ENCODE data around the gene SNX9. TPM values are rescaled to one million over a fixed set of nuclear protein-coding genes. Genes with fewer than 3 reads are reported as not detected.
"Not testable (repeated sequence)": the region's sequence is repeated elsewhere in the genome, so short reads cannot be mapped to it uniquely, and the experiment has no call there.

Gene SNX9
- total RNA-seq, 1 experiment from 2014 or later = 32.8 TPM

DNA sequence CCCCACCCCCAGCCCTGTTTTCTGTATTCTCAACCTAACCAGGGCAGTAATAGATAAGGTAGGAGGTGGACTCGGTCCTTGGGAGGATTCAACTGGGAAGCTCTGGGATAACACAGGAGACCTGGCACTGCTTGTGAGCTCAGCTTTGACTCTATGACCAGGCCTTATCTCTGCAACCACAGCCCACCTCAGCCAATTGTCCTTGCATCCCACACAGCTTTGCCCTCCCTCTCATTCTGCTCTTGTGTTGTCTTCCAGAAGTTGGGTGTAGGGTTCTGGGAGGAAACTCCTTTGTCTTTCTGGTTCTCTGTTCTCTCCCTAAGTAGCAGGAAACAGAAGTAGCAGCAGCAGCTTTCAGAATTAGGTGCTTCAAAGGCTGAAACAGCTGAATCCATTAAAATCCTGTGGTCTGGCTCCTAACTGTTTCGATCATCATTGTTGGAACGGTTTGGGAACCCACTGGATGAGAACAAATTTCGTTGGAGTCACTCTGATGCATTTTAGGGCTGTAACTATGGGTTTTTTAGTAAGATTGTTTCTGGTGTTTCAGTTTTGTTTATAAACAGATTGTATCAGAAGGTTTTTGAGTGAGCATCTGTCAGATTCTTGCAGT is 32.4 kb upstream of the SNX9 start:
- H3K4me3 ChIP-seq = no peak overlapping the region
- H3K27me3 ChIP-seq (replicated peaks) = no peaks in the 10 kb centered on the region
- DNase-seq (ENCODE audit: low read depth in 1 of 2, low spot score in 2 of 2) = no peak
- no peaks in the 10 kb centered on the region for H3K9me3 ChIP-seq (replicated peaks)
- H3K27ac ChIP-seq = no peak overlapping the region
- H3K36me3 ChIP-seq = no peaks in the 10 kb centered on the region
- H3K4me1 ChIP-seq (replicated peaks) = no peaks in the 10 kb centered on the region

DNA sequence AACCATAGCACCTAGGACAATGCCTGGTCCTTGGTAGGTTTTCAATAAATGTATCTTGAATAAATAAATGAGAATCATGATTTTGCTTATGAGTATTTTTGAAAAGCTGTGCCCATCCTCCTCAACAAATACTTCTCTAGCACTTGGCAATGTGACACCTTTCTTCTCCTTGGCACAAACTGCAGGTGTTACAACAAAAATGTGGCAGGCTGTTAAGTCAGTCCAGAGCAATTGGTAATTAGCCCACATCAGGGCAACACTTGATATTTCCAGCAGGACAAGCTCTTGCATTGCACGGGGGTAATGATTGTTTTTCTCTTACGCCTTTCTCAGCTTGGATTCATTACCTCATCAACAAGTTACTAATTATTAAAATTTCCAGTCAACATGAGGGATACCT is 31.6 kb upstream of the SNX9 start:
- H3K36me3 ChIP-seq = no peaks in the 10 kb centered on the region
- H3K27me3 ChIP-seq (replicated peaks) = no peaks in the 10 kb centered on the region
- H3K4me3 ChIP-seq = no peak overlapping the region
- DNase-seq (ENCODE audit: low read depth in 1 of 2, low spot score in 2 of 2) = no peak
- no peak overlapping the region for H3K27ac ChIP-seq
- no peaks in the 10 kb centered on the region for H3K4me1 ChIP-seq (replicated peaks)
- no peaks in the 10 kb centered on the region for H3K9me3 ChIP-seq (replicated peaks)

- no peaks in the 10 kb centered on the region for H3K4me1 ChIP-seq (replicated peaks)
- H3K36me3 ChIP-seq = no peaks in the 10 kb centered on the region
- H3K27ac ChIP-seq = no peak overlapping the region
- H3K4me3 ChIP-seq = no peak overlapping the region
- no peaks in the 10 kb centered on the region for H3K27me3 ChIP-seq (replicated peaks)
- H3K9me3 ChIP-seq (replicated peaks) = no peaks in the 10 kb centered on the region
- DNase-seq (ENCODE audit: low read depth in 1 of 2, low spot score in 2 of 2) = no peak
Observed at GRCh38 chr6:157792671-157793070, 30.4 kb upstream of the SNX9 start.

- not testable (repeated sequence) for H3K9me3 ChIP-seq (replicated peaks); H3K27me3 ChIP-seq (replicated peaks); H3K36me3 ChIP-seq; H3K4me3 ChIP-seq; DNase-seq (ENCODE audit: low read depth in 1 of 2, low spot score in 2 of 2); H3K27ac ChIP-seq; H3K4me1 ChIP-seq (replicated peaks)
Observed at GRCh38 chr6:157794012-157794411, 29.0 kb upstream of the SNX9 start.

GRCh38 chr6:157795841-157796240 is 27.2 kb upstream of the SNX9 start:
- Histone ChIP-seq H3K27ac (no peak overlapping the region), H3K36me3 (no peaks in the 10 kb centered on the region), H3K9me3 (replicated peaks) (no peaks in the 10 kb centered on the region), H3K27me3 (replicated peaks) (no peaks in the 10 kb centered on the region), H3K4me1 (replicated peaks) (no peaks in the 10 kb centered on the region), H3K4me3 (no peak overlapping the region)
- no peak for DNase-seq (ENCODE audit: low read depth in 1 of 2, low spot score in 2 of 2)

GRCh38 chr6:157798851-157799250 is 24.2 kb upstream of the SNX9 start:
- Histone ChIP-seq H3K36me3 (no peaks in the 10 kb centered on the region), H3K9me3 (replicated peaks) (no peaks in the 10 kb centered on the region), H3K27ac (no peak overlapping the region), H3K4me3 (no peak overlapping the region), H3K27me3 (replicated peaks) (no peaks in the 10 kb centered on the region), H3K4me1 (replicated peaks) (no peaks in the 10 kb centered on the region)
- DNase-seq (ENCODE audit: low read depth in 1 of 2, low spot score in 2 of 2) = no peak

DNA sequence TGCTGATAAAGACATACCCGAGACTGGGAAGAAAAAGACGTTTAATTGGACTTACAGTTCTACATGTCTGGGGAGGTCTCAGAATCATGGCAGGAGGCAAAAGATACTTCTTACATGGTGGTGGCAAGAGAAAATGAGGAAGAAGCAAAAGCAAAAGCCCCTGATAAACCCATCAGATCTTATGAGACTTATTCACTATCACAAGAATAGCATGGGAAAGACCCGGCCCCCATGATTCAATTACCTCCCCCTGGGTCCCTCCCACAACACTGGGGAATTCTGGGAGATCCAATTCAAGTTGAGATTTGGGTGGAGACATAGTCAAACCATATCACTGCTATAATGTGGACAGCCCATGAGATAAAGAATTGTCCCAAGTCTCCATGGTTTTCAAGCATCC is 23.5 kb upstream of the SNX9 start:
- DNase-seq (ENCODE audit: low read depth in 1 of 2, low spot score in 2 of 2); H3K36me3 ChIP-seq; H3K9me3 ChIP-seq (replicated peaks); H3K27me3 ChIP-seq (replicated peaks); H3K27ac ChIP-seq; H3K4me1 ChIP-seq (replicated peaks); H3K4me3 ChIP-seq: not testable (repeated sequence)

DNA sequence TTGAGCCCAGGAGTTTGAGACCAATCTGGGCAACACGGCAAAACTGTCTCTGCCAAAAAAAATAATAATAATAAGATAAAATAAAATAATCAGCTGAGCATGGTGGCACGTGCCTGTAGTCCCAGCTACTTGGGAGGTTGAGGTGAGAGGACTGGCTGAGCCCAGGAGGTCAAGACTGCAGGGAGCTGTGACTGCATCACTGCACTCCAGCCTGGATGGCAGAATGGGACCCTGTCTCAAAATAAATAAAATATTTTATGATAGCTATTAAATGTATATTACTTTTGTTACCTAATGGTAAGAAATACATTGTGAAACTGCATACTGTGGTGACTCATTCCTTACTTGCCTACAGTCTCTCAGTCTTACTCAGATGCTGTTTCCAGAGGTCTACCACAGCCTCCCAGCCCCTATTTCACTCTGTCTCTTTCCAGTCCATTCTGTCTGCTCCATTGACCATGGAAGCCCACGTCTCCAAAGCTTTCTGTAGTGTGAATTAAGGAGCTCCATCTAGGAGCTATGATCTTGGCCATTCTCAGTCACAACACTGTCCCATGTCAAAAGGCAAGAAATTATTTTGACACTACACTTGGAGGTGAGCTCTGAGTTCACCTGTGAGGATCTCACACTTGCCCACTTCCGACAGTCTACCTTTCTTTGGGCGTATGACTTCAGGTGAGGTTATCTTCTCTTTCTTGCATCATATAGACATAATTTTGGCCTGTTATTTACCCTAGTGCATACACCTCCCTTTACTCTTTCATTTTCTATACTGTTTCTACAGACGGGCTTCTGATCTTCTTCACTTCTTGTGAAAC is 22.4 kb upstream of the SNX9 start:
- Histone ChIP-seq H3K4me3 (no peak overlapping the region), H3K36me3 (no peaks in the 10 kb centered on the region), H3K27me3 (replicated peaks) (no peaks in the 10 kb centered on the region), H3K9me3 (replicated peaks) (no peaks in the 10 kb centered on the region), H3K27ac (no peak overlapping the region), H3K4me1 (replicated peaks) (no peaks in the 10 kb centered on the region)
- DNase-seq (ENCODE audit: low read depth in 1 of 2, low spot score in 2 of 2) = no peak

DNA sequence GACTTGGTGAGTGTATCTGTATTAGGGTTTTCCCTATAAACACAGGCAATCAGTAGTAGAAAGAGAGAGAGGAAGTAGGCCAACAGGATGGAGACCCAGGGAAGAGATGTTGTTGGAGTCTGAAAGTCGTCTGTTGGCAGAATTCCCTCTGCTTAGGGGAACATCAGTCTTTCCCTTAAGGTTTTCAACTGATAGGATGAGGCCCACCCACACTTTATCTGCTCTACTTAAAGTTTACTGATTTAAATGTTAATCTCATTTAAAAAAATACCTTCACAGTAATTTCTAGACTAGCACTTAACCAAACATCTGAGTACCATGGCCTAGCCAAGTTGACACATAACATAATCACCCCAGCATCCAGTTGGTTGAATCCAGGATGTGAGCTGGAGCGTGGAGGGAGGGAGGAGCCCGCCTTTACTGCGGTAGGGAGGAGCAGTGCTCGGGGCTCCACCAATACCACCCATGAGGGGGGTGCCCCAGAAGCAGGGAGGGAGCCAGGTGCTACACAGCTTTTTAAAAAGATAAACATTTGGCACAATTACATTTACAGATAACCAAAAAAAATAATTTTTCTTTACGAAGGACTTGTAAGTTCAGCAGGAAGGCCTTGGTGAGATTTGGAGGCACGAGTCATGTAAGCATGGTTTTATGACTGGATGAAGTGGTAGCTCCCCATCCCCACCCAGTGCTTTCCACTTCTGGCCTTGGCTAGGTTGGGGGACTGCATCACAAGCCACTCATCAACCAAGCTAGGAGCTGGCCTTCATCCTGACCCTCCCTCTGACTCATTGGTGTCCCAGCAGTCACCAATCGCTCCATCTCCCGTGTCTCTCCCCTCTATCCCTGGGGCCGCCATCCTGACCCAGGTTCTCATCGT is 18.4 kb upstream of the SNX9 start:
- Histone ChIP-seq H3K36me3 (no peaks in the 10 kb centered on the region), H3K27ac (no peak overlapping the region), H3K9me3 (replicated peaks) (no peaks in the 10 kb centered on the region; the same call in 1 of the 2 replicates), H3K27me3 (replicated peaks) (no peaks in the 10 kb centered on the region), H3K4me1 (replicated peaks) (no peaks in the 10 kb centered on the region), H3K4me3 (no peak overlapping the region)
- DNase-seq (ENCODE audit: low read depth in 1 of 2, low spot score in 2 of 2) = no peak

- no peak for DNase-seq (ENCODE audit: low read depth in 1 of 2, low spot score in 2 of 2)
- Histone ChIP-seq H3K27me3 (replicated peaks) (no peaks in the 10 kb centered on the region), H3K36me3 (no peaks in the 10 kb centered on the region), H3K4me1 (replicated peaks) (no peaks in the 10 kb centered on the region), H3K9me3 (replicated peaks) (no peaks in the 10 kb centered on the region; the same call in 1 of the 2 replicates), H3K27ac (no peak overlapping the region), H3K4me3 (no peak overlapping the region)
Observed at GRCh38 chr6:157806131-157806855, 16.8 kb upstream of the SNX9 start.

GRCh38 chr6:157806856-157807215 is 16.2 kb upstream of the SNX9 start:
- no peak overlapping the region for H3K4me3 ChIP-seq
- DNase-seq (ENCODE audit: low read depth in 1 of 2, low spot score in 2 of 2) = no peak
- no peak overlapping the region for H3K27ac ChIP-seq
- H3K27me3 ChIP-seq (replicated peaks) = no peaks in the 10 kb centered on the region
- no peaks in the 10 kb centered on the region for H3K36me3 ChIP-seq
- no peaks in the 10 kb centered on the region for H3K4me1 ChIP-seq (replicated peaks)
- no peaks in the 10 kb centered on the region; the same call in 1 of the 2 replicates for H3K9me3 ChIP-seq (replicated peaks)

DNA sequence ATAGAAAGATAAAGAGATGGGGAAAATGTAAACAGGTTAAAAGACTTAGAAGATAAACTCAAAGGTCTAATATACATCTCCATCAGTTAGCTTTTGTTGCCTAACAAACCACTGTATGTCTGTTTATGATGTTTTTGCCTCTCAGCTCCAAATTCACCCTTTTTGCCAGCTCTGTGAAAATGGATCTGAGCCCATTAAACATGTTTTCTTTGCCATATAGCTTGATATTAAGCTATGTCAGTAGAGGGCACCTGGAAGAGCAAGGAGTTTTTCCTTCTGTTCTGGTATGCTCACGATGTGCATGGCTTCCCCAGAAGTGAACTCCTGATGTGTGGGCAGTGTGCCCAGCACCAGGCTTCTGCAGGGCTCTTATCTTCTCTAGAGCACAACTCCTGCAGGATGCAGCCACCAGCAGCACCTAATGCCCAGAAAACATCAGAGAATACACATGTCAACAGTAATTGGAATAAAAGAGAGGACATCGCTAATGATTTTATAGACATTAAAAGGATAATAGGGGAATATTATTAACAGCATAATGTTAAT is 14.6 kb upstream of the SNX9 start:
- Histone ChIP-seq H3K4me3 (no peak overlapping the region), H3K27me3 (replicated peaks) (no peaks in the 10 kb centered on the region), H3K9me3 (replicated peaks) (no peaks in the 10 kb centered on the region; the same call in 1 of the 2 replicates), H3K4me1 (replicated peaks) (peaks cover 4% of the 10 kb centered on the region), H3K27ac (no peak overlapping the region), H3K36me3 (no peaks in the 10 kb centered on the region)
- no peak for DNase-seq (ENCODE audit: low read depth in 1 of 2, low spot score in 2 of 2)

DNA sequence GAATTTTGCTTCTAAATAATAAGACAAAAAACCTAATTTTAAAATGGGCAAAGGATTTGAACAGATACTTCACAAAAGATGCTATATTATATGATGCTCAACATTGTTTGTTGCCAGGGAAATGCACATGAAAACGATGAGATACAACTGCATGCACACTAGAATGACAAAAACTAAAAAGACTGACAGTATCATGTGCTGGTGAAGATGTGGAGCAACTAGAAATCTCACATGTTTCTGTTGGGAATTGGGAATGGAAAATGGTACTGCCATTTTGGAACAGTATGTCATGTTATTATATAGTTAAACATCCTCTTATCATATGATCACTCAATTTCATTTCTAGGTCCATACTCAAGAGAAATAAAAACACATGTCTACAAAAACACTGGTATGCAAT is 13.4 kb upstream of the SNX9 start:
- H3K36me3 ChIP-seq = no peaks in the 10 kb centered on the region
- DNase-seq (ENCODE audit: low read depth in 1 of 2, low spot score in 2 of 2) = no peak
- no peak overlapping the region for H3K27ac ChIP-seq
- peaks cover 13% of the 10 kb centered on the region for H3K4me1 ChIP-seq (replicated peaks)
- no peaks in the 10 kb centered on the region for H3K27me3 ChIP-seq (replicated peaks)
- H3K9me3 ChIP-seq (replicated peaks) = no peaks in the 10 kb centered on the region; the same call in 1 of the 2 replicates
- H3K4me3 ChIP-seq = no peak overlapping the region
